ENCODE measurements around the gene TWF1.
"Not testable (repeated sequence)": the region's sequence is repeated elsewhere in the genome, so short reads cannot be mapped to it uniquely, and the experiment has no call there.

TWF1 gene

DNA sequence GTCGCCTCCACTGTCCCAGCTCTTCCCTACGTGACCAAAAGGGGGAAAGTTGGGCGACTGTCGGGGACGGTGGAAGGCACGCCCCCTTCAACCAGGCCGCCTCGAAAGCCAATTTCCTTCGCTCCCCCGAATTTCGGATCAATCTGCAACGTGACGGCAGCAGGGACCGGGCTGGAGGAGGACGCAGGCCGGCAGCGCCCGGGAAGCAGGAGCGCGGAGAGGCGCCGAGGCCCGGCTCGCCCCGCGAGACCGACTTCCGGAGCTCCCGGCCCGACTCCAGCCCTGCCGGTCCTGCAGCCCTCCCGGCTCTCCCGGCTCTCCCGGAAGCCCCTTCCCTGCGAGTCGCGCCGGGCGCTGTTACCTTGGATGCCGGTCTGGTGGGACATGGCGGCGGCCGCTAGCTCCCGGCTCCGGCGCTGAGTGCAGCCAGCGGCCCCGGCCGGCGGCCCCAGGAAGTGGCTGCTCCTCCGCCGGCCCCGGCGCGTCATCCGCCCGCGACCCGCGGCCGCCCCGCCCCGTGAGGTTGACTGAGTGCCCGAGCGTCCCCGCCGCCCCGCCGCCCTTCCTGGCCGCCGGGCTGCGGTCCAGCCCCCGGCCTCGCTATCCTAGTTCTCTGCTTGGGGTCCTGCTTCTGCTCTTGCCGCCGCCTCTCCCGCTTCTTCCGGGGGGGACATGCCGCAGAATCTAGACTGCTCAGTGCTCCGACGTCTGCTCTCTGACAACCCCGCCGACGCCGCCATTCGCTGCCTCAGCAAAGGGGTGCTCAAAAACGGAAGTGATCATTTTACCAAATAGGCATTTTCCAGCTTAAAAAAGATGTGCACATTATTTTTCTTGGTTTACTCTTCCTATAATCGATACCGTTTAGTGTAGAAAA, at the start of gene TWF1:
Gene TWF1 (minus strand): TSS at position 458 of the 877 bp plus-strand sequence. CDS start 72 bp downstream, at position 386.
- DNase-seq, result peak; percentile 94

DNA sequence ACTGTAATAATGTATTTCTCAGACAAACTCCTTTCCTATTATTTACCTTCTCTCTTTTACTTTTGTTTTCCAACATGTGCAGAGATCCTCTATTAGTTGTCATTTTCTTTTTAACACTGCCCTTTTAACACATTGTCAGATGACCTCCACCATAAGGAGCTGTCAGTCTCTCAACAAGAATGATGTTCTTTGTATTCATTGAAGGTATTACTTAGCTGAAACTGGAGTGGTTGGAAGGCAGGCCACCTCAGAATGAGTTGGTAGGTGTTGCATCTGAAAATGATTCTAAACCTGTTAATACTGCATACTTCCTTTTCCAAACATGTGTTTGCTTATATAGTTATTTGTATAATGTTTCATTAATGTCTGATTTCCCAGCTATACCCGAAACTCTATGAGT, 46.6 kb upstream of the TWF1 start:
- no peak for DNase-seq

DNA sequence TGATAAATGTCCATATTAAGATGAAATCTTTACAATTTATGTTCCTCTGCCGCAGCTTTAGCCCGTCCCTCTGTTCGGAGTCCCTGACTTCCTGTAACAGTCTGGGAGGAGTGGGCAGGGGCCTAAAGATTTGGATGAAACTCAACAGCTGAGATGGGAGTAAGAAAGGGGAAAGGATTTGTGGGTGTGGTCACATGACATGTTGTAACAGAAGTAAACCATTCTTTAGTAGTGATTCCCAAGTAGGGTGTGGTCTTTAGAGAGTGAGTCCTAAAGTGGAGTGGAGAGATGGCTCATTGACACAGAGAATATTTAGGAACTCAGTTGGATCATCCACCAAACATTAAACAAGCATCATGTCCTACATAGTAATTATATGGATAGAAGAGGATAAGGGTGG, 42.7 kb upstream of the TWF1 start:
- no peak for DNase-seq

DNA sequence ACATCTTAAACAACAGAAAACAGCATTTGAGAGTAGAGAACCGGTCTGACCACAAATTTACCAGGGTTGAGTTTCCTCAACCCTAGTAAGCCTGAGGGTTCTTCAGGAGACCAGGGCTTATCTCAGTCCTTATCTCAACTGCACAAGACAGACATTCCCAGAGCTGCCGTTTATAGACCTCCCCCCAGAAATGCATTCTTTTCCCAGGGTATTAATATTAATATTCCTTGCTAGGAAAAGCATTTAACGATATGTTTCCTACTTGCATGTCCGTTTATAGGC, 42.0 kb upstream of the TWF1 start:
- no peak for DNase-seq

DNA sequence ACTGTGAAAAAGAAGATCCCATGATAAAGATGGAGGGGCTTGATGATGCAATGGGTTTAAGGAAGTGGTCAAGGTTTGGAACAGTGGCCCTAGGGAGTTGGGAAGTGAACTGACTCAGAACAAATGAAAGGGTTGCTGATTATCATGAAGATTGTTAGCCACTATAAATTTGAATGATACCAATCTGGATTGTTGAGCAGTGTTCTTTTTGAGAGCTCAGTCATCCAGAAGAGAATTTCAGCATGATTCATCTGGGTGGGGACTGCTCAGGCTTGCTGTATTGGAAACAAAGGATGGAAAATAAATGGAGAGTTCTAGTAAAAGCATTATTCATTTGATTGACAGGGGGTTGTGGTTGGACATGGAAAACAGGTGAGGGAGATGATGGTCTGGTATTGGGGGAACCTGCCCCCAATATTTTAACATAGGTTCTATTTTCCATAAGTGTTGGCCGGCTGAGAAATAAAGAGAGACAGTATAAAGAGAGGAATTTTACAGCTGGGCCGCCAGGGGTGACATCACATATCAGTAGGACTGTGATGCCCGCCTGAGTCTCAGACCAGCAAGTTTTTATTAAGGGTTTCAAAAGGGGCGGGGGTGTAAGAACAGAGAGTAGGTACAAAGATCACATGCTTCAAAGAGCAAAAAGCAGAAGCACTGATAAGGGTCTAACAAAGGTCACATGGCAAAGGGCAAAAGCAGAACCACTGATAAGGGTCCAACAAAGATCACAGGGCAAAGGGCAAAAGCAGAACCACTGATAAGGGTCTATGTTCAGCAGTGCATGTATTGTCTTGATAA, 41.5 kb upstream of the TWF1 start:
- DNase-seq, result not testable (repeated sequence)

DNA sequence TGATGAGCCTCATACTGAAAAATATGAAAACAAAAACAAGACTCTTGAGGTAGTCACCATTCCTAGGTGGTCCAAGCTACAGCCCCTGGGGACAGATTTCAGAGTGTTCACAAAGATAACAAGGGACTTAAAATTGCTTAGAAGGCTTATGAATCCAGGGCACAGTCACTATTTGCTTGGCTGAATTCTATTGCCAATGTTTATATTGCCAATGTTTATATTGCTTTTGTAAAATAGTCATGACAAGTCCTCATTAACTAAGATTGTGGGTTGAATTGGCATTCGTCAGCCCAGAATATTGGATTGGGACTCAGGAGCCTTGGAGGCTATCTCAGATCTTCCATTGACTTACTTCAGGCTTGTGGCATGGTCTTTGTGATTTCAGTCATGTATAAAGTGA, 36.1 kb upstream of the TWF1 start:
- DNase-seq, result no peak

DNA sequence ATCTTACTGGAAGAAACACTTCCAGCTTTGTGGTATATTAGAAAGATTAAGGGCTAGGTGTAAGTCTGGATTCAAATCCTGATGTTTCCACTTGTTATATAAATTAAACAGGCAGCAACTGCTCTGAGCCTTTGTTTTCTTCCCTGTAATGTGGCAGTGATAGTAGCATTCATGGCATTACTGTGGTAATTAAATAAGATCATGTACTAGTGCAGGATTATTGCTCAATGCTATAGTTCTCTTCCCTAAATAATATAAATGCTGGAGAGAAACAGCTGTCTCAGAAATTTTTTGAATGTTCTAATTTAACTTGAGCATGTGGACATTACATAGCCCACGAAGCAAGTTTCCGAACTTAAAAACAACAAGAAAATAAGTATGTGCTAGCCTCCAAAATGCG, 35.1 kb upstream of the TWF1 start:
- DNase-seq, result no peak

DNA sequence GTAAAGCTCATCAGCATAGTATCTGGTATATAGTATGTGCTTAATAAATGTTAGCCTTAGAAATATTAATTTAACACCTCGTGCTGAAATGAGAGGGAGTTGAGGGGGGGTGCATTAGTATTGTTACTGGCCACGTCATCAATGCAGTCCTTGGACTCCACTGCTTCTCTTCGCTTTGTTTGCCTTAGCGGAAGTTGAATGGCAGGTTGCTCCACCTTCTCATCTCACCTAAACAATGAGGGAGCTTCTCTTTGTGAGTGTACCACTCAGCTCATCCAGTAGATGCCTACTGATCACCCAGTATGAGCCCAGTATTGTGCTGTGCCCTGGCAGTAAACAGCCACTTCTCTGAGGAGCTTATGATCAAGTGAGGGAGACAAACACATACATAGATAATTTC, 34.2 kb upstream of the TWF1 start:
- no peak for DNase-seq

DNA sequence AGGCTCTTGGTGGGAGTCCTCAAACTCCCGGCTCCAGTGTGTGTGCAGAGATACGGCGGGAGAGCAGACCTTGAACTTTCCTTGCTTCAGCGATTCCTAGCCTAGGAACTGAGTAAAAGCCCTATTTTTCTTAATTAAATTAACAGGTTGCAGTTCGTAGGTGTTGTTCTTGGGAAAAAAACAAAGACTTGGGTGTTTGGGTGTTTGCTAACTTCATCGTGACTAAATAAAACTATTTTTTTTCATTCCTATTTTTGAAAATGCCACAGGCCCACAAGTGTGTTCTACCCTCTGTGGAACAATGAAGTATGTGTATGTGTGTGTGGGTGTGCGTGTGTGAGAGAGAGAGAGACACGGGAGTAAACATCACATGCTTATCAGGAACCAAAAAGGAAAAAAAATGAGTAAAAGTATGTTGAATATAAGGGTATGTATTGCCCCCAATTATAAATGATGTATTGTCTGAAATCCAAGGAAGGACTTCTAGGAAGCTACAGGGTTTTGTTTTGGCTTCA, 30.4 kb upstream of the TWF1 start:
- DNase-seq, result peak; percentile 34

DNA sequence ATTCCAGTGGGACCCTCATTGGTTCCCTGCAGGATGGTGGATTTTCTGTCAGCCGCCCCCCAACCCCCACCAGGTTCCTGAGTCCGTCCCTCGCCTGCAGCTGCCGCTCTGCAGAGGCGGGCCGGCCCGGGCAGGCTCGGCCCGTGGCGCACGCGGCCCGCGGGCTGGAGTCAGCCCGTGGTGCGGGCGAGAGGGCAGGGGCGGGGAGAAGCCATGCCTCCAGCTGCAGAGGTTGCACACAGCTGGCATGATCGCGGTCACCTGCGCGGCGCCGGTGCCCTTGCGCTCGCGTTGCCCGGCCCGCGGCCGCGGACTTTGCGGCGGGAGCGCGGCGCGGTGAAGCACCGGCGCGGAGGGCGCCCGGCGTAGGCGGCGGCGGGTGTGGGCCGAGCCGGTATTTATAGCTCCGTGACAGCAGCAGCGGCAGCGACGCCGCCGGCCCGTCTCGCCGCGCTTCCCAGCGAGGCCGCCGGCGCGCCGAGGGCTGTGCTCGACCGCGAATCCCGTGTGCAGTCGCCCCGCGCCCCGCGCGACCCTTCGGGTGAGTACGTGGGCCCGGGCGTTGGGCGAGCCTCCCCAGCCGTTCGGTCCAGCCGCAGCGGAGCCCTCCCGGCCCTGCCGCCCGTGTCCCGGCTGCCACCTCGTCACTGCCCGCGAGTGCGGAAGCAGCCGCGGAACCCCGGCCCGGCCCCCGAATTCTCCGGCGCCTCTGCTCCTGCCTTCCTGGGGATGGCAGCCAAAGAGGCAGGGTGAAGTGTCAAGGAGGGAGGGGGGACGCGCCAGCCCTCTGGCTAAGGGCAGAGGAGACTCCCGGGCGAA, 29.7 kb upstream of the TWF1 start, which contains the start of gene TMEM117:
Gene TMEM117 (plus strand): TSS at position 426 of the 819 bp plus-strand sequence.
- DNase-seq, result peak; percentile 88

DNA sequence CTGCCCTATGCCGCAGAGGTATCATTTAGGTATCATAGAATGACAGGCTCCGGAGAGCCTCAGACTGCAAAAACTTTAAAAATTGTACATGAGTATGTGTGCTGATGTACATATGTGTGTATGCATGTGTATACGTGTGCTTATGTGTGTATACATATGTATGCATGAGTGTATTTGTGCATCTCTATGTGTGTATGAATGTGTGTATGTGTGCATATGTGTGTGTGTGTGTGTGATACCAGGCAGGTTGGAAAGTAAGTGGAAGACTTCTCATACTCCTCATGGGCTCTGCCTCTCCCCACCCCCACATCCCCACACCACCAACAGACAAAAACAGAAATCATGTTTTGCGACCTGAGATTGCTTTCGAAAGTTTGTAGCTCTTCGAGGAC, 29.1 kb upstream of the TWF1 start:
- no peak for DNase-seq

DNA sequence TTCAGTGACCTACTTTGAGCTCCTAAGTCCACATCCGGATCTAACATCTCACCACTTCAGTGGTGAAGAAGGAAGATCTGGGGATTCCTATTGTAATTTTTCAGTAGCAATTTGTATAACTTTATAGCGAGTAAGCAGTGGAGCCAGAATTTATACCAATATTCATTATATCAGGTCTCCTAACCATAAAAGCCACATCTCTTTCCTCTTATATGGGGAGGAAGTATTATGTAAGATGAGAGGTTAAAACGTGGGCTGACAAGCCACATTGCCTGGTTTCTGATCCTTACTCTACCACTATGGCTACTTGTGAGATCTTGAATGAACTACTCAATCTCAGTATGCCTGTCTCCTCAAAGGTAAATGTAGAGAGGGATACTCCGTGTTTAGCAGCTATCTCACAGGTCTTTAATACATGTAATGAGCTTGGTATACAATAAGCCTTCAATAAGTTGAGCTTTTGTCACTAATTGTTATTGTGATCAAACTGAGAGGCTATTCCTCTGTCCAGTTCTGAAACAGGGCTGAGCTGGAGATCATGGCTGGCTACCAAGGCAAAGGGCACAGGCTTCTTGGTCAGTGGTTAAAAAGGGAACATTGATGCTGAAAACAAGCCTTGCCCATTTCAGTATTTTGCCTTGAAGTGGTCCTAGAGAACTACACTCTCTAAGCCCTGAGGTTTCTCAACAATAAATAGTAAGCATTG, 26.5 kb upstream of the TWF1 start:
- no peak for DNase-seq

DNA sequence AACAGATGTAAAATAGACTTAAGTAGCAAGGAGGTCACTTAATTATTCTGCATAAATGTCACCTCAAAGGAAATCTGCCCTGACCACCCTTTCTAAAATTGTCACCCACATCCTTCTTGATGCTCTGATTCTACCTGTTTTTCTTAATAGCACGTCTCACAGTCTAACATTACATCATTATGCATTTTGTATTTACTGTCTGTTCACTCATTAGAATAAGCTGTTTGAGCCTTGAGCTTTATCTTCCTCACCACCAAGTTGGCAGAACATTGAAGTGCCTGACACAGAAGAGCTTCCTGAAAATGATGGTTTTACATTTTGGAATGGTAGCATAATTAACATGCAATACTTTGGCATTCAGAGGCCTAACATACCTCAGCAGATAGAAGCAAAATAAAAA, 21.0 kb upstream of the TWF1 start:
- no peak for DNase-seq

DNA sequence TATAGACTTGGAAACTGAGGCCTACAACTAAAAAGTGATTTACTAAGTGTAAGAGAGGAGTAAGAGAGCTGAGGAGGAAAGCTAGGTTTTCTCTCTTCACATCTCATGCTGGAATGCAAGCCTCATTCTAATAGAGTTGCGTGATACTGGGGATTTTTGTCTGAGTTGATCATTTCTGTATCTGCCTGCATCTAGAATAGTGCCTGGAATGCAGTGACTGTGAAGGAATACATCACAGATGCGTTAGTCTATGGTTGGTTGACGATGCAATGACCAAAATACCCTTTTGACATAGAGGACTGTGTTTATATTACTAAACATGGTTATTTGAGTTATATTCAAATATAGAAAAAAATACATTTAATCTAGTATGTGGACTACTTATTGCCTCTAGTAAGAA, 20.6 kb upstream of the TWF1 start:
- no peak for DNase-seq

DNA sequence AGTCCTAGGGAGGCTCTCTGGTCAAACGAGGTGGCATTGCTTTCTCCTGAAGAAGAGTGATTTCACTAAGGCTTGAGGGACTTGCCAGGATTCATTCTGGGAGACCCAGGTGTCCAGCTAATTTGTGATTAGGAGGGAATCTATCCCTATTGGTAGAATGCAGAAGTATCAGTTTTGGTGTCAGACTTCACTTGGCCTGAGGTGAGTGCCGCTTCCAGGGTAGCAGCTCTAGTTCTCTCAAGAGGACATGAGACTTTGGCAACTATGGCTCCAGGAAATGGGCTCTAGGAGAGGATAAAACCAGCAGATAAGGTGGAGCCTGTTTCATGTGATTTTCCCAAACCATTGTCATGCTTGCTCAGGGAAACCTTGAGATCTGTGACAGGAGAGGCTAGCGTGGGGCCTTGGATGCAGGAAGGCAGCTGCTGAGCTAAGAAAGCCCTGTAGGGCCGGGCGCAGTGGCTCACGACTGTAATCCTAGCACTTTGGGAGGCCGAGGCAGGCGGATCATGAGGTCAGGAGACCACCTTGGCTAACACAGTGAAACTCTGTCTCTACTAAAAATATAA, 18.2 kb upstream of the TWF1 start:
- DNase-seq, result no peak

DNA sequence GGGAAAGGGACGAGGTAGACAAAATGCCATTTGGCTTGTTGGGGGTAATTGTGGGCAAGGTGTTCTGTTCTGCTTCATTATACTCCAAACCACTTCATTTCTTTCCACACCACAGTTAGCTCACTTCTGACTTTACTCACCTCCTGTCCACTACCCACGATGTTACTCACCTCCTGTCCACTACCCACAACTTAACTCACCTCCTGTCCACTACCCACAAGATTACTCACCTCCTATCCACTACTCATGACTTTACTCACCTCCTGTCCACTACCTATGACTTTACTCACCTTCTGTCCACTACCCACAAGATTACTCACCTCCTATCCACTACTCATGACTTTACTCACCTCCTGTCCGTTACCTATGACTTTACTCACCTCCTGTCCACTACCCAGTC, 10.1 kb upstream of the TWF1 start:
- no peak for DNase-seq

DNA sequence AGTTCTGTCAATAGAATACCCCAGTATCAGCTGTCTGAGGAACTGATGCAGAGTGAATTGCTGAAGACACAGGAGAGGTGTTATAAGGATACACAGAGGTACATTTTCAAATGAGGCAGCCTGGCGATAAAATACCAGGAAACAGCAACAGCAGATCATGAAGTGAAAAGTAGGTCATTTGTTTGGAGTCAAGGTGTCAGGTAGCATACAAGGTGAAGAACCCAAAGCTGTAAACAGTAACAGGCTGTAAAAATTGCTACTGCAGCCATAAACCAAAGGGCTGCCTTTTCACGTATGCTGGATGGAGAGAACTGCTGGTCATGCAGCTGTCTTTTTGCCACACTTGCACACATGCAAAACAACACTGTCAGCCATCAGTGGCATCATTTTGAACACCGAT, 9.3 kb upstream of the TWF1 start:
- DNase-seq, result no peak

DNA sequence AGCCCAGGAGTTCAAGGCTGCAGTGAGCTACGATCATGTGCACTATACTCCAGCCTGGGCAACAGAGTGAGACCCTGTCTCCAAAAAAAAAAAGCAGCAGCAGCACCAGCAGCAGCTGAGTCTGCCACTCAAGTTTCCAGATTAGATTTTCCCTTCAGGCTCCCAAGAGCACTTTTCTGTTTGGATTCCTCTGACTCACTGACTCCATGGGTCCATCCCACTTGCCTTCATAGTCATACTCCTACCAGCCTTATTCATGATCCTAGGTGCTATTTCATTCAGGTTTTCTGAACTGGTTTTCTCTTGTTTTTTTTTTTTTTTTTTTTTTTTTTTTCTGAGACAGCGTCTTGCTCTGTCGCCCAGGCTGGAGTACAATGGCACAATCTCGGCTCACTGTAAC, 6.8 kb upstream of the TWF1 start:
- DNase-seq, result no peak

DNA sequence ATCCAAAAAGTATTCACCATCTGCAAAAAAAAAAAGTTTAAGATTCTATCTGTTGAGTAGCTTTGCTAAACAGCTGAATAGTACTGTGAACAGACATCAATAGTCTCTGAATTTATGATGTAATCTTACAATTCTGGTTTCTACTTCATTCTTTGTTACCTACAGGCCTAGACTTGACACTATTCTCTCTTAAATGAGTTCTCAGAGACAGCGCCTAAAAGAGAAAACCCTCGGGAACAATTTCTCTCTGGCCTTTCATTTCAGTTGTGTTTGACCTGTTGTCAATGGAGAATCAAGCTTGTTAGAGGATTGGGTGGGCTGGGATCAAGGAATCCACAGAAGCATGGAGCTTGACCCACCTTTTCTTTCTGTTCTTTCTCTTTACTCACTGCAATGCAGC, 5.9 kb upstream of the TWF1 start:
- DNase-seq, result no peak

DNA sequence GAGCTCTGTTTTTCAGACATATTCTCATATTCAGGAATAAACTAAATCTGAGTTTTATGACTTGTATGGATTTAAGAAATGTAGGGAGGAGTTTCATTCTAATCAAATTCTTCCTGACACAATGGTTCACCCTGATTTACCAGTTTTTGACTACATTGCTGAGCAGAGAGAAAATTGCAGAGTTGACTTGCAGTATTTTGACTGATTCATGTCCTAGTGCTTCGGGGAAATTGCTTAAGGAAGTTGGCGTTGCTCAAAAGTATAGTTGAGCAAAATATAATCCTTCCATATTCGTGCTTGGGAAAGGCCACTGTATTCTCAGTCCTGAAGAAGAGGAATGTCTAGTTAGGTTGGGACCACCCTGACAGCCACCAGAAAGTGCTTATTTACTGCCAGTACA, 1.3 kb upstream of the TWF1 start:
- DNase-seq, result no peak

DNA sequence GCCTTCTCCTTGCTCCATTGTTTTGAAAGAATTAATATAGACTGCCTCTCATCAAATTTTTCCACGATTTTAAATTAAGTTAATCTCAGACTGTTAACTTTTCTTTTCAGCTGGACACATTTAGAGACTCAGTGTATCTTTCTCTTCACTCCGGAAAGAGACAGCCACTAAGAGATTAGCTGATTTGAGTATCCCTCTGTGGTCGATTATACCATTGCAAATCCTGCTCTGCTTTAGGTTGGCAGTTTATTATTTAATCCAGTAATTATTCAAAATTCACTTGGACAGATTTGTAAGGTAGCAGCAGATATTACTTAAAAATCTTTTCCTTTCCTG, 588 bp upstream of the TWF1 start:
- no peak for DNase-seq

DNA sequence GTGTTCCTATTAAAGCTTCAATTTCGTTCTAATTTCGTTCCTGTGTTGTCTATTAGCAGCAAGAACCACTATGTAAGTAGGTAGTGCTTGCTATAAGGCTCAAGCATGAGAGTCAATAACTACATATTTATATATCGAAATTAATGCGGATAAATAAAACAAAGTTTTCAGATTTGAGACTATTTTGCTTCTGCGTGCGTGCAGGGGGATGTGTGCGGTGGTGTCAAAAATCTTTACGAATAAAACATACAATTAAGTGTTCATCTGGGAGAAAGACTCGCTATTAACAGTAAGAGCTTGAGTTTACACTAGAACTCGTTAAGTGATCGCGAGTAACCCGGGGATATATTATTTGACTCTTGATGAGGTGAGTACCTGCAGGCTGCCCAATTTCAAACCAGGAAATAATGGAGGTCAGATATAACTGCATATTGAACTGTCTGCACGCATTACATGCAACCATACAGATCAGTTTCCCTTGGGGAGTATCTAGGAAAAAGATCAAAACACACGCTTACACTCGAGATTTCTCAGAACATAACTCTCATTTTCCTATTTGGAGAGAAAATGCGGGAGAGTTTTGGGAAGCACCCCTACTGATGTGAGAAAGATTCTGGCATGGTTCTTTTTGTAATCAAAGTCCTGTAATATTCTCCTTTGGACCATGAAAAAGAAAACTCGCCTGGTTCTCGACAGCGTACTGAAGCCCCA, 813 bp downstream of the TWF1 start:
- DNase-seq, result no peak
